Spleen (tissue), 7 donors: ENCODE data around the gene FURIN.

Experiments used
- CTCF ChIP-seq, 11 experiments: fragments of 200-600 bp in 7 of 11; fragments of 450-650 bp in 4 of 11; sonication (generic) in 4 of 11; IDR thresholded peaks in 8 of 11; conservative IDR thresholded peaks in 3 of 11; 1 replicate in 7 of 11; 2 replicates in 4 of 11; pipeline versions ENCODE4 v1.4.0 to v1.8.0; 2016 to 2021; ENCODE audit warnings: antibody characterized with exemption in 11 of 11, inconsistent platforms in 4 of 11, mild to moderate bottlenecking in 1 of 11
- POLR2A ChIP-seq, 3 donors: fragments of 450-650 bp; IDR thresholded peaks; one replicate each; pipeline ENCODE4 v1.5.1; 2017; ENCODE audit warnings: antibody characterized with exemption in 3 of 3, mild to moderate bottlenecking in 1 of 3
- POLR2AphosphoS5 ChIP-seq, 3 donors: sonication (generic); formaldehyde crosslinking; IDR thresholded peaks; one replicate each; pipeline ENCODE4 v1.5.1; 2017; ENCODE audit warnings: antibody characterized with exemption in 3 of 3
- donor health status: DM: no; HTN: no; CAD: no; lungs with moderate emphysema.
- donor health status: DM: no; HTN: no; CAD: no.
- donor health status: DM: no; HTN: no; CAD: no.

GRCh38 chr15:90822204-90822955 lies 46.0 kb upstream of the FURIN start:
- TF ChIP-seq CTCF (IDR thresholded peaks at IDR 0.05 in 8 of 11, conservative IDR thresholded peaks at IDR 0.05 in 3 of 11) = no peak
- TF ChIP-seq POLR2AphosphoS5 (IDR thresholded peaks at IDR 0.05) = no peak
- TF ChIP-seq POLR2A (IDR thresholded peaks at IDR 0.05) = no peak
